ENCODE results near the gene SORCS1. TPM values are rescaled to one million over a fixed set of nuclear protein-coding genes. Genes with fewer than 3 reads are reported as not detected.

SORCS1 gene
- polyA plus RNA-seq, 1 of the 3 experiments (the other 2 are of a cell fraction) = 0.66 TPM

- WGBS (ENCODE audit: low lambda C conversion rate) = 6% methylated on average over 1 of the region's 1 CpG
- no peaks in the 10 kb centered on the region for H3K79me2 ChIP-seq (ENCODE audit: insufficient read depth)
- no peaks in the 10 kb centered on the region for H3K27me3 ChIP-seq (ENCODE audit: insufficient read depth)
- no peak overlapping the region for H3K9ac ChIP-seq
- no peaks in the 10 kb centered on the region for H4K20me1 ChIP-seq (ENCODE audit: insufficient read depth)
- CTCF ChIA-PET = interaction anchor here (1.1 kb wide), 1 partner anchor 267 kb away, joined by 3 read pairs; no protein-coding TSS in a partner anchor
- no peak overlapping the region for H3K27ac ChIP-seq (ENCODE audit: low read depth in 2 of 2, low read length in 1 of 2)
- TF ChIP-seq IRF3 (IDR thresholded peaks at IDR 0.05; ENCODE audit: low read depth, low read length) (no peak), PBX3 (IDR thresholded peaks at IDR 0.05) (no peak), RXRA (IDR thresholded peaks at IDR 0.05; ENCODE audit: borderline replicate concordance, low read depth) (no peak), FOXM1 (IDR thresholded peaks at IDR 0.05; ENCODE audit: low read depth) (no peak), ZBTB33 (IDR thresholded peaks at IDR 0.05; ENCODE audit: borderline replicate concordance, low read depth) (no peak), SIN3A (IDR thresholded peaks at IDR 0.05; ENCODE audit: borderline replicate concordance, low read depth, low read length) (no peak), GATA2 (CRISPR knock-in tag; IDR thresholded peaks at IDR 0.05) (no peak), CHD2 (IDR thresholded peaks at IDR 0.05; ENCODE audit: low read length, partially characterized antibody) (no peak), MXI1 (IDR thresholded peaks at IDR 0.05; ENCODE audit: low read depth, low read length) (no peak), YY1 (IDR thresholded peaks at IDR 0.05; ENCODE audit: low read depth) (no peak), EP300 (IDR thresholded peaks at IDR 0.05; ENCODE audit: borderline replicate concordance in 1 of 2, low read depth in 1 of 2, low read length in 1 of 2) (no peak), TEAD4 (IDR thresholded peaks at IDR 0.05; ENCODE audit: borderline replicate concordance, insufficient read depth) (no peak), POLR2AphosphoS5 (IDR thresholded peaks at IDR 0.05; ENCODE audit: low read depth, low read length) (no peak), MAX (IDR thresholded peaks at IDR 0.05; ENCODE audit: low read depth) (no peak), EZH2phosphoT487 (IDR thresholded peaks at IDR 0.05; ENCODE audit: borderline replicate concordance, low read depth) (no peak), NRF1 (IDR thresholded peaks at IDR 0.05; ENCODE audit: low read depth, low read length) (no peak), ELF1 (IDR thresholded peaks at IDR 0.05) (no peak), GABPA (IDR thresholded peaks at IDR 0.05; ENCODE audit: low read depth) (no peak)
- no peaks in the 10 kb centered on the region for H3K9me3 ChIP-seq
- H3K4me2 ChIP-seq = no peak overlapping the region
- peaks cover 0 to 3% of the 10 kb centered on the region in 2 experiments; a peak in 2 of 4 replicates for H3K4me1 ChIP-seq (ENCODE audit: control insufficient read depth in 1 of 2, insufficient read depth in 2 of 2, low read depth in 1 of 2, low read length in 1 of 2)
- no peaks in the 10 kb centered on the region for H3F3A ChIP-seq (replicated peaks; ENCODE audit: insufficient read depth)
- no peak for DNase-seq
- no peak overlapping the region for H3K4me3 ChIP-seq (ENCODE audit: low read depth in 2 of 2, low read length in 1 of 2)
- H3K36me3 ChIP-seq (replicated peaks in 1 of 2; ENCODE audit: control insufficient read depth in 1 of 2, insufficient read depth in 2 of 2, low read length in 1 of 2) = no peaks in the 10 kb centered on the region
- POLR2A ChIA-PET = no interaction called here
- no peaks in the 10 kb centered on the region for H3K9me2 ChIP-seq
- no peak overlapping the region for H2AFZ ChIP-seq (ENCODE audit: low read depth)
Observed at GRCh38 chr10:106973288-106973687, 191.2 kb downstream of the SORCS1 start.
